H1 (cell line): ENCODE data around the gene LRRC41. TPM values are rescaled to one million over a fixed set of nuclear protein-coding genes. Genes with fewer than 3 reads are reported as not detected.

ENCODE experiments used
- CTCF ChIA-PET: fragments of 300-600 bp; sonication (Branson Sonifier 250); formaldehyde crosslinking; loops from one replicate; lab custom pipeline; 2021; ENCODE audit not compliant: partially characterized antibody; lab: Charles Lee
- POLR2A ChIA-PET: fragments of 300-600 bp; sonication (Branson Sonifier 250); formaldehyde crosslinking; loops from one replicate; lab custom pipeline; 2021; ENCODE audit warnings: inconsistent platforms; ENCODE audit not compliant: partially characterized antibody; lab: Charles Lee
- DNase-seq, 2 experiments: peaks; one replicate each; pipeline versions ENCODE4 v3.0.0 to v3.0.0-alpha.2; 2010 to 2022; ENCODE audit warnings: low spot score in 2 of 2, low read depth in 1 of 2, mixed read lengths in 1 of 2
- FAIRE-seq: peaks from 2 replicates; lab custom pipeline; 2011; peaks lifted over from hg19 to GRCh38; lab: Jason Lieb, UNC
- H2AFZ ChIP-seq: 2 replicates; pipeline ENCODE4 v1.8.1; 2012; ENCODE audit warnings: low read length, inconsistent platforms
- H2AK5ac ChIP-seq: 2 replicates; pipeline ENCODE4 v1.6.1; 2013; ENCODE audit warnings: low read depth, low read length
- H2BK120ac ChIP-seq: replicated peaks from 2 replicates; pipeline ENCODE3; 2013; ENCODE audit warnings: low read depth, low read length, inconsistent platforms
- H2BK12ac ChIP-seq: 2 replicates; pipeline ENCODE4 v1.6.1; 2013; ENCODE audit warnings: low read depth, low read length
- H2BK15ac ChIP-seq: 2 replicates; pipeline ENCODE4 v1.6.1; 2013; ENCODE audit warnings: low read length
- H2BK20ac ChIP-seq: 2 replicates; pipeline ENCODE4 v1.6.1; 2013; ENCODE audit warnings: low read length
- H2BK5ac ChIP-seq: 2 replicates; pipeline ENCODE4 v1.6.1; 2013; ENCODE audit warnings: low read depth, low read length
- H3K14ac ChIP-seq: 2 replicates; pipeline ENCODE4 v1.6.1; 2013; ENCODE audit warnings: inconsistent platforms; ENCODE audit not compliant: insufficient read length
- H3K18ac ChIP-seq: 2 replicates; pipeline ENCODE4 v1.6.1; 2013; ENCODE audit warnings: low read length; ENCODE audit errors: extremely low read depth
- H3K23ac ChIP-seq: 2 replicates; pipeline ENCODE4 v1.6.1; 2013; ENCODE audit warnings: inconsistent platforms; ENCODE audit not compliant: insufficient read length
- H3K23me2 ChIP-seq: 2 replicates; pipeline ENCODE4 v1.6.1; 2013; ENCODE audit warnings: low read depth, low read length
- H3K27ac ChIP-seq: 2 replicates; pipeline ENCODE4 v1.6.1; 2011; ENCODE audit warnings: low read depth, low read length, inconsistent platforms
- H3K27me3 ChIP-seq, 4 experiments: replicated peaks in 1 of 4; 1 replicate in 1 of 4; 2 replicates in 3 of 4; pipeline versions ENCODE4 v1.6.1 to v1.8.1; 2011 to 2013; ENCODE audit warnings: low read length in 3 of 4, mild to moderate bottlenecking in 3 of 4, inconsistent platforms in 2 of 4, mixed read lengths in 2 of 4, moderate library complexity in 1 of 4; ENCODE audit not compliant: control insufficient read depth in 3 of 4, insufficient read depth in 3 of 4; ENCODE audit errors: extremely low read depth in 1 of 4
- H3K36me3 ChIP-seq, 4 experiments: 2 replicates each; pipeline versions ENCODE4 v1.6.1 to v1.8.1; 2011 to 2013; ENCODE audit warnings: mild to moderate bottlenecking in 4 of 4, low read length in 3 of 4, moderate library complexity in 2 of 4, control low read depth in 1 of 4, inconsistent platforms in 1 of 4; ENCODE audit not compliant: insufficient read depth in 4 of 4, control insufficient read depth in 2 of 4
- H3K4ac ChIP-seq: replicated peaks from 2 replicates; pipeline ENCODE3; 2013; ENCODE audit warnings: low read length, low read depth, mixed read lengths, inconsistent platforms; ENCODE audit not compliant: insufficient read length
- H3K4me1 ChIP-seq, 4 experiments: replicated peaks in 1 of 4; 1 replicate in 1 of 4; 2 replicates in 3 of 4; pipeline versions ENCODE4 v1.6.1 to v1.8.1; 2011 to 2013; ENCODE audit warnings: low read length in 3 of 4, inconsistent platforms in 2 of 4, mixed read lengths in 1 of 4; ENCODE audit not compliant: insufficient read depth in 4 of 4, control insufficient read depth in 3 of 4
- H3K4me2 ChIP-seq, 2 experiments: 2 replicates each; pipeline versions ENCODE4 v1.6.1 to v1.8.1; 2011 to 2013; ENCODE audit warnings: low read depth in 2 of 2, low read length in 2 of 2, control low read depth in 1 of 2, inconsistent platforms in 1 of 2, mild to moderate bottlenecking in 1 of 2; ENCODE audit not compliant: insufficient read depth in 1 of 2
- H3K4me3 ChIP-seq, 4 experiments: fragments of 200-600, 300-600 bp in 1 of 4; sonication (generic), shearing (Covaris generic), sonication (Bioruptor Twin) in 1 of 4; 2 replicates each; pipeline versions ENCODE4 v1.5.1 to v1.8.1; 2011 to 2016; ENCODE audit warnings: low read length in 4 of 4, low read depth in 3 of 4, control low read depth in 2 of 4, inconsistent platforms in 2 of 4, mild to moderate bottlenecking in 2 of 4, mixed read lengths in 1 of 4, moderate library complexity in 1 of 4; ENCODE audit not compliant: insufficient read depth in 2 of 4; ENCODE audit errors: extremely low read depth in 1 of 4
- H3K56ac ChIP-seq: replicated peaks from 2 replicates; pipeline ENCODE3; 2013; ENCODE audit warnings: low read depth, mild to moderate bottlenecking, mixed read lengths, low read length, inconsistent platforms; ENCODE audit not compliant: insufficient read length
- H3K79me1 ChIP-seq: 2 replicates; pipeline ENCODE4 v1.6.1; 2013; ENCODE audit warnings: low read depth, low read length, control low read depth
- H3K79me2 ChIP-seq, 2 experiments: 2 replicates each; pipeline versions ENCODE4 v1.6.1 to v1.8.1; 2012 to 2013; ENCODE audit warnings: low read length in 2 of 2, mild to moderate bottlenecking in 2 of 2, inconsistent platforms in 1 of 2; ENCODE audit not compliant: insufficient read depth in 2 of 2, control insufficient read depth in 1 of 2
- H3K9ac ChIP-seq, 4 experiments: replicated peaks in 1 of 4; 1 replicate in 1 of 4; 2 replicates in 3 of 4; pipeline versions ENCODE4 v1.6.1 to v1.8.1; 2011 to 2013; ENCODE audit warnings: low read depth in 3 of 4, low read length in 3 of 4, control low read depth in 2 of 4, mild to moderate bottlenecking in 2 of 4, moderate library complexity in 2 of 4, inconsistent platforms in 1 of 4; ENCODE audit errors: extremely low read depth in 1 of 4
- H3K9me3 ChIP-seq, 2 experiments: 2 replicates each; pipeline versions ENCODE4 v1.6.1 to v1.8.1; 2012 to 2013; ENCODE audit warnings: mild to moderate bottlenecking in 2 of 2, moderate library complexity in 2 of 2, control low read depth in 1 of 2, inconsistent platforms in 1 of 2, low read depth in 1 of 2, low read length in 1 of 2, mixed read lengths in 1 of 2; ENCODE audit not compliant: insufficient read depth in 2 of 2
- H4K20me1 ChIP-seq, 2 experiments: replicated peaks in 1 of 2; 2 replicates each; pipeline versions ENCODE3 to v1.8.1; 2011 to 2013; ENCODE audit warnings: inconsistent platforms in 2 of 2, low read length in 2 of 2, mild to moderate bottlenecking in 1 of 2; ENCODE audit not compliant: insufficient read depth in 2 of 2, control insufficient read depth in 1 of 2
- H4K5ac ChIP-seq: 2 replicates; pipeline ENCODE4 v1.6.1; 2013; ENCODE audit warnings: low read length, low read depth, mixed read lengths, inconsistent platforms; ENCODE audit not compliant: insufficient read length
- H4K8ac ChIP-seq: 2 replicates; pipeline ENCODE4 v1.8.0; 2013; ENCODE audit warnings: mild to moderate bottlenecking, moderate library complexity, low read length, inconsistent platforms; ENCODE audit not compliant: insufficient read depth; ENCODE audit errors: extremely low read depth
- H4K91ac ChIP-seq: replicated peaks from 2 replicates; pipeline ENCODE3; 2013; ENCODE audit warnings: low read length, mixed read lengths, inconsistent platforms; ENCODE audit not compliant: insufficient read length
- ASH2L ChIP-seq: fragments of 200-600, 300-600 bp; sonication (generic); IDR thresholded peaks from one replicate; pipeline ENCODE4 v1.7.1; 2017; ENCODE audit warnings: low read length
- POLR2AphosphoS5 ChIP-seq: IDR thresholded peaks from 2 replicates; pipeline ENCODE4 v1.6.1; 2011; ENCODE audit warnings: low read depth, low read length
- SIN3A ChIP-seq, 2 experiments: IDR thresholded peaks in 1 of 2; conservative IDR thresholded peaks in 1 of 2; 2 replicates each; pipeline ENCODE4 v1.6.1; 2011 to 2012; ENCODE audit warnings: low read length in 2 of 2, improper control_type of control experiment in 1 of 2, low read depth in 1 of 2, mild to moderate bottlenecking in 1 of 2
- SP1 ChIP-seq: IDR thresholded peaks from 2 replicates; pipeline ENCODE4 v1.6.1; 2011; ENCODE audit warnings: low read depth, low read length
- SP2 ChIP-seq: IDR thresholded peaks from 2 replicates; pipeline ENCODE4 v1.6.1; 2012; ENCODE audit warnings: mild to moderate bottlenecking, low read length, inconsistent platforms
- TAF1 ChIP-seq: IDR thresholded peaks from 2 replicates; pipeline ENCODE4 v1.6.1; 2011; ENCODE audit warnings: mild to moderate bottlenecking, low read depth, low read length
- TCF12 ChIP-seq: IDR thresholded peaks from 2 replicates; pipeline ENCODE4 v1.6.1; 2011; ENCODE audit warnings: low read depth, mild to moderate bottlenecking, low read length
- USF2 ChIP-seq: IDR thresholded peaks from 2 replicates; pipeline ENCODE4 v1.6.1; 2011; ENCODE audit warnings: low read length, improper control_type of control experiment
- WGBS, 2 experiments: shearing (Covaris generic) in 1 of 2; methylation state at CpG; one replicate each; pipeline versions ENCODE4 v1.1.6 to v1.1.7; 2013 to 2015; ENCODE audit warnings: low lambda C conversion rate in 2 of 2, mixed read lengths in 2 of 2, inconsistent platforms in 1 of 2, low coverage in 1 of 2, missing lambda C conversion rate in 1 of 2; ENCODE audit not compliant: insufficient replicate concordance in 2 of 2, insufficient coverage in 1 of 2, insufficient read length in 1 of 2; ENCODE audit errors: extremely low coverage in 1 of 2, missing lambda C conversion rate in 1 of 2; 5-methylcytosine and 5-hydroxymethylcytosine counted together
- polyA plus RNA-seq, 7 experiments: library from polyadenylated mRNA; depleted of rRNA in 3 of 7; stranded (reverse) in 5 of 7; unstranded in 2 of 7; fragments of >200 nt in 5 of 7; fragments of 200-250 nt in 2 of 7; gene quantifications; 1 replicate in 5 of 7; 2 replicates in 1 of 7; 4 replicates in 1 of 7; pipeline versions ENCODE4 v1.2.1 to v1.2.3, GENCODE V29; 2011 to 2013; ENCODE audit warnings: missing spikeins in 2 of 7, mixed read lengths in 2 of 7
- total RNA-seq: library from RNA; stranded (reverse); fragmentation: NEBNext Ultra II Directional; extraction: Animal tissue kit (Norgen Biotek cat#: 25700); gene quantifications from 2 replicates; pipeline ENCODE4 v1.2.1, GENCODE V29; 2021
- TF ChIP-seq, protein P1 (sequence below): IDR thresholded peaks from 2 replicates; pipeline ENCODE4 v1.6.1; 2012; ENCODE audit warnings: inconsistent platforms

The LRRC41 gene
- total and polyA plus RNA-seq, 2 of the 8 experiments (the other 6 are each of a cell fraction or from before 2014, with no cell fraction given): 36.8 to 51.2 TPM

DNA sequence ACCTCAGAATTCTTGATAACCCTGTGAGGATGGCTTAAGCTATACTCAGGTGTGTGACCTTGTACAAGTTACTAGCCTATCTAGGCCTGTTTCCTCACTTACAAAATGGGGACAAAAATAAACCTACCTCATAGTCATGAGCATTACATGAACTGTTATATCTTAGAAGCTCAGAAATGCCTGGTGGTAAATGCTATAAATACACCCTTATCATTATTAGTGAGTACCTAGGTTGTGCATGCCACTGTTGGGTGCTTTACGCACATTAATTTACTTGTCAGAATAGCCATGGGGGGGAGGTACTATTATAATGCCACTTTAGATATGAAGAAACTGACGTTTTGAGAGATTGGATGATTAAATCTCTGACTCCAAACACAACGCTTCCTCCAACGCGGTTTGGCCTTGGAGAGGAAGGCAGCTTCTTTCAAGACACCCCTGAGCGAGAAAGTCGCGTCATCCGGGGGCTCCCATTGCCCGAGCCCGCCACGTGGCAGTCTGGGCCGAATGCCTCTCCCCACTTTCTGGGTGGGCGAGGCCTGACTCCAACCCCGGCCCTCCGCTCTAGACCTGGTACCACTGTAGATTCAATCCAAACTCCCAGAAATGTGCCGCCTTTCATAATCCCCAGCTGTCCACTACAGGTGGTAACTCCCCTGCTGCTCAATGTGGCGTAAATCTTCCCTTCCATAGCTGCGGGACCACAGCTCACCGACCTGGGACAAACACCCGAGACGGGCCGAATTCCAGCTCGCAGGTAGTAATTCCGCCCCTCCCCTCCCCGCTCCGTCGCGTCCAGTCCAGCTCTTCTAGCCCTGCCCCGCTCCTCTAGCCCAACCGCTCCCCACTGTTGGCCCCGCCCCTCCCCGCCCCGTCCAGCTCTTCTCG lies 56.6 kb downstream of the LRRC41 start:
- peaks cover 9% of the 10 kb centered on the region; the same call in 1 of the 2 replicates for H3K23me2 ChIP-seq
- H3K36me3 ChIP-seq: peaks cover 11 to 25% (median 19%) of the 10 kb centered on the region in 4 experiments
- H2BK12ac ChIP-seq: peak overlapping the region; percentile 62; the same call in 1 of the 2 replicates
- no peak for FAIRE-seq
- H2AFZ ChIP-seq: peak overlapping the region; percentile 99
- H2AK5ac ChIP-seq: no peak overlapping the region
- peak overlapping the region; percentile 11 for H3K18ac ChIP-seq
- peaks cover 4 to 15% (median 5%) of the 10 kb centered on the region in 4 experiments; a peak in 5 of 7 replicates for H3K4me1 ChIP-seq
- no peak overlapping the region for H3K4ac ChIP-seq
- H3K9ac ChIP-seq: peak overlapping the region in 3 of 4 experiments; percentile 77 to 87 (median 84); a peak in 6 of 7 replicates
- 0 out of 2 replicates have a peak overlapping the region, but pooled peaks have one; percentile 81 for H2BK15ac ChIP-seq
- H2BK20ac ChIP-seq: no peak overlapping the region
- H2BK5ac ChIP-seq: peak overlapping the region; percentile 84; the same call in 1 of the 2 replicates
- no peak overlapping the region for H4K91ac ChIP-seq
- peak overlapping the region; percentile 59 to 87 (median 64) for H3K4me3 ChIP-seq
- DNase-seq: peak in 1 of 2 experiments; percentile 87
- ChIA-PET CTCF (interaction anchor here (0.6 to 4.6 kb wide), 8 partner anchors 12 to 201 kb away, joined by 3 to 55 read pairs (median 4); no protein-coding TSS in a partner anchor), POLR2A (interaction anchor here (0.7 to 10.6 kb wide), 24 partner anchors 10 to 213 kb away, joined by 3 to 100 read pairs (median 4); partner anchors contain the start of genes LRRC41, LURAP1, PIK3R3 and UQCRH)
- H4K5ac ChIP-seq: peak overlapping the region; percentile 37
- H3K4me2 ChIP-seq: peak overlapping the region; percentile 84 to 99
- H3K27me3 ChIP-seq: no peaks in the 10 kb centered on the region
- H3K23ac ChIP-seq: no peak overlapping the region
- peaks cover 3 to 22% of the 10 kb centered on the region in 2 experiments for H3K79me2 ChIP-seq
- H4K8ac ChIP-seq: peak overlapping the region; percentile 86; the same call in 1 of the 2 replicates
- H3K27ac ChIP-seq: peak overlapping the region; percentile 69; the same call in 1 of the 2 replicates
- H3K79me1 ChIP-seq: peaks cover 10% of the 10 kb centered on the region; the same call in 1 of the 2 replicates
- H3K9me3 ChIP-seq: no peaks in the 10 kb centered on the region
- no peak overlapping the region for H3K56ac ChIP-seq
- WGBS, 2 experiments: 18% methylated on average over 17 of the region's 35 CpGs; no CpG with 5 or more reads in 1 of the 2 experiments
- H3K14ac ChIP-seq: no peak overlapping the region
- H4K20me1 ChIP-seq: peaks cover 2 to 4% of the 10 kb centered on the region in 2 experiments
- H2BK120ac ChIP-seq: no peak overlapping the region
- TF ChIP-seq USF2 (no peak), TCF12 (0 out of 2 replicates have a peak, but pooled peaks have one; percentile 59), SP1 (peak; percentile 76), ASH2L (peak; percentile 74), POLR2AphosphoS5 (no peak; the same call in none of the 2 replicates), TAF1 (peak; percentile 39; the same call in 1 of the 2 replicates), SIN3A (conservative IDR thresholded peaks at IDR 0.05 in 1 of 2, IDR thresholded peaks at IDR 0.05 in 1 of 2; ENCODE audit: low read depth in 1 of 2, low read length in 2 of 2) (peak in 1 of 2 experiments; percentile 26; a peak in 1 of 4 replicates), SP2 (no peak)
- TF ChIP-seq, protein P1, sequence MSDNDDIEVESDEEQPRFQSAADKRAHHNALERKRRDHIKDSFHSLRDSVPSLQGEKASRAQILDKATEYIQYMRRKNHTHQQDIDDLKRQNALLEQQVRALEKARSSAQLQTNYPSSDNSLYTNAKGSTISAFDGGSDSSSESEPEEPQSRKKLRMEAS: peak; percentile 90
